Mesendoderm (in vitro differentiated cells): Measurements from ENCODE around the gene HAND1.

Experiments used
- DNase-seq: peaks from one replicate; pipeline ENCODE4 v3.0.0; 2013
- H2AK5ac ChIP-seq: 2 replicates; pipeline ENCODE4 v1.6.1; 2013; ENCODE audit warnings: low read length, inconsistent platforms
- H2BK120ac ChIP-seq: 2 replicates; pipeline ENCODE4 v1.6.1; 2013; ENCODE audit warnings: low read depth, mild to moderate bottlenecking, low read length, moderate library complexity, mixed read lengths
- H2BK15ac ChIP-seq: replicated peaks from 2 replicates; pipeline ENCODE4 v1.6.1; 2013; ENCODE audit warnings: low read depth, mild to moderate bottlenecking, moderate library complexity
- H2BK5ac ChIP-seq: 2 replicates; pipeline ENCODE4 v1.6.1; 2013; ENCODE audit warnings: low read length, inconsistent platforms
- H3K18ac ChIP-seq: 2 replicates; pipeline ENCODE4 v1.6.1; 2013; ENCODE audit warnings: mild to moderate bottlenecking, low read length, mixed read lengths
- H3K23ac ChIP-seq: one replicate; pipeline ENCODE4 v1.6.1; 2013; ENCODE audit warnings: low read length
- H3K27ac ChIP-seq: 2 replicates; pipeline ENCODE4 v1.5.1; 2013; ENCODE audit warnings: low read depth, mild to moderate bottlenecking, inconsistent platforms, low read length, moderate library complexity
- H3K27me3 ChIP-seq: 2 replicates; pipeline ENCODE4 v1.6.1; 2013; ENCODE audit warnings: low read length, control low read depth, mild to moderate bottlenecking, inconsistent platforms; ENCODE audit not compliant: insufficient read depth, poor library complexity
- H3K36me3 ChIP-seq: 2 replicates; pipeline ENCODE4 v1.6.1; 2013; ENCODE audit warnings: low read length, inconsistent platforms; ENCODE audit not compliant: control insufficient read depth, insufficient read depth
- H3K4ac ChIP-seq: one replicate; pipeline ENCODE4 v1.6.1; 2013; ENCODE audit warnings: low read depth, mild to moderate bottlenecking, low read length, moderate library complexity
- H3K4me1 ChIP-seq: 2 replicates; pipeline ENCODE4 v1.6.1; 2013; ENCODE audit warnings: low read depth, low read length, inconsistent platforms; ENCODE audit not compliant: control insufficient read depth
- H3K4me2 ChIP-seq: 2 replicates; pipeline ENCODE4 v1.6.1; 2013; ENCODE audit warnings: low read length
- H3K4me3 ChIP-seq: 2 replicates; pipeline ENCODE4 v1.5.1; 2013; ENCODE audit warnings: mild to moderate bottlenecking, low read length
- H3K56ac ChIP-seq: one replicate; pipeline ENCODE4 v1.6.1; 2013; ENCODE audit warnings: low read length
- H3K79me1 ChIP-seq: 2 replicates; pipeline ENCODE4 v1.6.1; 2013; ENCODE audit warnings: low read length, inconsistent platforms
- H3K79me2 ChIP-seq: 2 replicates; pipeline ENCODE4 v1.6.1; 2013; ENCODE audit warnings: mild to moderate bottlenecking, low read length; ENCODE audit not compliant: control insufficient read depth, insufficient read depth
- H3K9ac ChIP-seq: 2 replicates; pipeline ENCODE4 v1.6.1; 2013; ENCODE audit warnings: low read length, inconsistent platforms
- H4K5ac ChIP-seq: one replicate; pipeline ENCODE4 v1.6.1; 2013; ENCODE audit warnings: low read length
- H4K8ac ChIP-seq: one replicate; pipeline ENCODE4 v1.6.1; 2013; ENCODE audit warnings: low read depth, mild to moderate bottlenecking, control low read depth, low read length, moderate library complexity
- WGBS: extraction: QIAGEN DNeasy Blood & Tissue Kit; methylation state at CpG from one replicate; pipeline ENCODE4 v1.1.7; 2013; ENCODE audit warnings: low lambda C conversion rate, missing lambda C conversion rate; ENCODE audit not compliant: insufficient coverage; ENCODE audit errors: extremely low coverage; 5-methylcytosine and 5-hydroxymethylcytosine counted together

Gene HAND1

GRCh38 chr5:154480847-154481246, 2.8 kb upstream of the HAND1 start:
- Histone ChIP-seq H3K4ac (no peak overlapping the region), H2BK5ac (no peak overlapping the region)
- no CpG with 5 or more reads among the region's 3 CpGs for WGBS

DNA sequence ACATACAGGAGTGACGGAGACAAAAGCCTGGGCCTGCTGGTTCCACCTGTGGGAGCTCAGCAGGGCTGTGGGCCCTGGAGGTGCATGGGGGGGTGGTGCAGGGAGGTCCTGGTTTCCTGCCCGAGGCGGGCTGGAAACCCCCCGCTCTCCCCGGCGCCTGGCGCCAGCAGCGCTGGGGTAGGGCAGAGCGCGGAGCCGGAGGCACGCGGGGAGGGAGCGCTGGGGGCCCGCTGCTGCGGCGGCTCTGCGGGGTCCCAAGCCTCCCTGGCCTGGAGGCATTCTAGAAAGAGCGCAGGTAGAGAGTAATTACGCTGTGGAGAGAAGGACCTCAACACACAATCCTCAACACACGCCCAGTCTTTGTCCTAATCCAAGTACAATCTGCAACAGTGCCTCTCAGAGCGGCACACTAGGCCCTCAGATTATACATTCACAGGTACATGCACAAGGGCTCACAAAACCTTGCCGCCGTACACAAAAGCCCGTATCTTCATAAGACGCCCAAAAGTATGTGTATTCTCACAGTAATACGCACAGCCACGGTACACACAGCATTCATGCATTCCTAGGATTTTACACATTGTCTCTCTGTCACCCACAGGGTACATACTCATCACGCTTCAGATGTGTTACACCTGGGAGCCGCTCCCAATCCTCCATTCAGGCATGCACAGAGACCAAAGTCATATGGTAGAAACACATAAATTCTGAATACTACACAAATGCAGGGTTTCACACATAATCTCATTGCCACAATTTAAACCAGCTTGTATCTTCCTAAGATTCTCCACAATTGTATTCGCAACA, 2.1 kb upstream of the HAND1 start:
- Histone ChIP-seq H3K79me2 (peaks cover 20% of the 10 kb centered on the region), H3K27ac (no peak overlapping the region), H3K27me3 (peaks cover 62% of the 10 kb centered on the region), H2BK5ac (no peak overlapping the region), H3K36me3 (no peaks in the 10 kb centered on the region), H2BK120ac (no peak overlapping the region), H3K4me2 (peak overlapping the region; percentile 22), H3K79me1 (no peaks in the 10 kb centered on the region), H4K5ac (no peak overlapping the region), H3K4ac (no peak overlapping the region), H3K4me1 (peaks cover 9% of the 10 kb centered on the region), H3K4me3 (no peak overlapping the region), H3K23ac (no peak overlapping the region), H4K8ac (no peak overlapping the region), H2BK15ac (no peak overlapping the region), H3K56ac (peak overlapping the region; percentile 43), H3K18ac (no peak overlapping the region), H2AK5ac (no peak overlapping the region), H3K9ac (peak overlapping the region; percentile 17)
- no CpG with 5 or more reads among the region's 31 CpGs for WGBS
- DNase-seq: peak; percentile 66

More at GRCh38 chr5:154480847-154481246, 2.8 kb upstream of the HAND1 start:
- Histone ChIP-seq H3K18ac (no peak overlapping the region), H2BK120ac (no peak overlapping the region), H4K5ac (no peak overlapping the region), H3K4me1 (peaks cover 14% of the 10 kb centered on the region), H4K8ac (no peak overlapping the region), H3K9ac (no peak overlapping the region), H3K56ac (peak overlapping the region; percentile 26), H2BK15ac (no peak overlapping the region), H2AK5ac (no peak overlapping the region), H3K23ac (no peak overlapping the region), H3K27ac (no peak overlapping the region), H3K79me2 (peaks cover 18% of the 10 kb centered on the region), H3K27me3 (peaks cover 67% of the 10 kb centered on the region), H3K4me2 (no peak overlapping the region), H3K36me3 (no peaks in the 10 kb centered on the region), H3K4me3 (no peak overlapping the region), H3K79me1 (no peaks in the 10 kb centered on the region)
- DNase-seq: no peak

DNA sequence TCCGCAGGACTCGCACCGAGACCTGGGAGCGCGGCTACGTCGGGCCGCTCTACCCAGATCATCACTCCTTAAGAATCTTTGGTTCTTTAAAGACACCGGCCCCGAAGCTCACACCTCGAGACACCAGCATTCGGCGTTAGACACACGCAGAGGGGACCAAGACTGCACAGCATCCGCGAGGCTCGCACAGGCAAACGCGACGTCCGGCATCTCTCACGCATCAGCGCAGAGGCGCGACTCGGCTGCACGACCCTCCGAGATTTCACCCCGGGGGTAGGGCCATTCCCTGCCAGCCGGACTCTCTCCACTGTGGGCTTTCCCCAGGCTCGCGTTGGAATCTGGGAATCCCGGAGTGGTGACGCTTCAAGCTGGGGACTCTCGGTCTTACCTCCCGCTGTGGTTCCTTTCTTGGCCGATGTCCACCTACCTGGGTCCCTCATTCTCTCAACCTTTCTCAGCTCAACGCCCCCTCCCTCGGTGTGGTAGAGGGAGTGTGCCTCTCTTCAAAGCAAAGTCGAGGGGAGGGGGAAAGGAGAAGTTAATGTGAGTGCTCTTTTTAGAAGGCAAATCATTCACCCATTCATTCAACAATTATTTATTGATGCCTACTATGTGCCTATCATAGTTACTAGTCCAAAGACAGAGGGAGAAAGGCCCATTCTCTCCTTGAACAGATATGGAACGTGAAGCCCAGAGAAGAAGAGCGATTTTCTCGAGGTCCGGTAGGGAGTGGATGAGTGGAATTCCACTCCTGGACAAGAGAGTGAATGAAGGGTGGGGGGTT, 1.3 kb upstream of the HAND1 start:
- Histone ChIP-seq H2BK120ac (no peak overlapping the region), H3K23ac (no peak overlapping the region), H3K4me1 (peaks cover 13% of the 10 kb centered on the region), H3K27me3 (peaks cover 61% of the 10 kb centered on the region), H3K27ac (no peak overlapping the region), H3K9ac (peak overlapping the region; percentile 53), H3K4me2 (peak overlapping the region; percentile 22), H3K18ac (peak overlapping the region; percentile 1), H2BK15ac (no peak overlapping the region), H4K8ac (no peak overlapping the region), H3K4ac (peak overlapping the region; percentile 43), H2BK5ac (no peak overlapping the region), H3K79me2 (peaks cover 20% of the 10 kb centered on the region), H3K4me3 (peak overlapping the region; percentile 10), H3K56ac (peak overlapping the region; percentile 85), H4K5ac (no peak overlapping the region), H3K79me1 (peaks cover 2% of the 10 kb centered on the region), H2AK5ac (no peak overlapping the region), H3K36me3 (no peaks in the 10 kb centered on the region)
- peak; percentile 65 for DNase-seq
- WGBS: no CpG with 5 or more reads among the region's 44 CpGs

- peaks cover 15% of the 10 kb centered on the region for H3K4me1 ChIP-seq
- H3K4me3 ChIP-seq: no peak overlapping the region
- peaks cover 20% of the 10 kb centered on the region for H3K79me2 ChIP-seq
- no peak overlapping the region for H2AK5ac ChIP-seq
- H3K56ac ChIP-seq: peak overlapping the region; percentile 85
- no peak overlapping the region for H3K27ac ChIP-seq
- no peaks in the 10 kb centered on the region for H3K36me3 ChIP-seq
- peak overlapping the region; percentile 53 for H3K9ac ChIP-seq
- peak overlapping the region; percentile 64 for H3K4me2 ChIP-seq
- H2BK120ac ChIP-seq: no peak overlapping the region
- no peak overlapping the region for H4K5ac ChIP-seq
- H2BK5ac ChIP-seq: no peak overlapping the region
- WGBS: no CpG with 5 or more reads among the region's 27 CpGs
- no peak overlapping the region for H2BK15ac ChIP-seq
- H3K18ac ChIP-seq: peak overlapping the region; percentile 1
- peak; percentile 93 for DNase-seq
- H3K23ac ChIP-seq: peak overlapping the region; percentile 59
- H3K4ac ChIP-seq: peak overlapping the region; percentile 43
- H3K79me1 ChIP-seq: peaks cover 3% of the 10 kb centered on the region
- no peak overlapping the region for H4K8ac ChIP-seq
- H3K27me3 ChIP-seq: peaks cover 61% of the 10 kb centered on the region
Measured at GRCh38 chr5:154478752-154479159, 729 bp upstream of the HAND1 start.

DNA sequence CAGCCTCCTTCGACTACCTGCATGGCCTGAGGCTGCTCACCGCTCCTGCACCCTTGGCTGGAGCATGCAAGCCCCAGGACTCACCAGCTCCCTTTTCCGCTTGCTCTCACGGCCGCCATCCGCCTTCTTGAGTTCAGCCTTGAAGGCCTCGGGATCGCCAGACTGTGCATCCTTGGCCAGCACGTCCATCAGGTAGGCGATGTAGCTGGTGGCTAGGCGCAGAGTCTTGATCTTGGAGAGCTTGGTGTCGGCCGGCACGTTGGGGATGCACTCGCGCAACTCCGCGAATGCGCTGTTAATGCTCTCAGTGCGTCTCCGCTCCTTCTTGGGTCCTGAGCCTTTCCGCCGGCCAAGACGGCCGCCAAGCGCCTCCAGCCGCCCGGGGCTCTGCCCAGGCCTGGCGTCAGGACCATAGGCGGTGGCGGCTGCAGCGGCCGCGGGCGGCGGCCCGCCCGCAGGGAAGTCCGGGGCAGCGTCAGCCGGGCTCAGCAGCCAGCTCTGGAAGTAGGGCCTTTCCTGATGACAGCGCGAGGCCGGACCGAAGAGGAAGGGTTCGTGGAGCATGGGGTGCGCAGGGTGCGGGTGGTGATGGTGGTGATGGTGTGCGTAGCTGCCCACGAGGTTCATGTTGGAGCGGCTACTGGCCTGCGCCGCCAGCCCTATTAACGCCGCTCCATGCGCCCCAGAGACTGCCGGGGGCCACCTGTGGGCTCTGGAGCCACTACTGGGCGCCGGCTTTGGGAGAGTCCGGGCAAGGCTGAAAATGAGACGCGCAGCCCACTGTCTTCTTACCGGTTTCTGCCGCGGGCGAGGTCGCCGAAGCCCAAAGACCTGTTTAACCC, 424 bp downstream of the HAND1 start:
- Histone ChIP-seq H3K9ac (peak overlapping the region; percentile 71), H3K18ac (no peak overlapping the region), H3K4me1 (peaks cover 19% of the 10 kb centered on the region), H3K4me3 (peak overlapping the region; percentile 43), H2BK15ac (no peak overlapping the region), H2BK120ac (no peak overlapping the region), H4K5ac (no peak overlapping the region), H3K4ac (no peak overlapping the region), H3K27me3 (peaks cover 56% of the 10 kb centered on the region), H2BK5ac (no peak overlapping the region), H2AK5ac (no peak overlapping the region), H4K8ac (no peak overlapping the region), H3K79me2 (peaks cover 20% of the 10 kb centered on the region), H3K79me1 (peaks cover 3% of the 10 kb centered on the region), H3K56ac (peak overlapping the region; percentile 72), H3K23ac (peak overlapping the region; percentile 10), H3K4me2 (peak overlapping the region; percentile 42), H3K36me3 (no peaks in the 10 kb centered on the region), H3K27ac (no peak overlapping the region)
- peak; percentile 73 for DNase-seq
- WGBS: no CpG with 5 or more reads among the region's 68 CpGs
